GM18508 (cell line): ENCODE results near the gene NEDD4L.

Experiments
- ATAC-seq: cut with Tn5 transposase; IDR thresholded peaks from one replicate; pipeline ENCODE4 v1.9.1; 2021; ENCODE audit warnings: moderate number of reproducible peaks; ENCODE audit not compliant: insufficient read depth, unreplicated experiment

NEDD4L gene

DNA sequence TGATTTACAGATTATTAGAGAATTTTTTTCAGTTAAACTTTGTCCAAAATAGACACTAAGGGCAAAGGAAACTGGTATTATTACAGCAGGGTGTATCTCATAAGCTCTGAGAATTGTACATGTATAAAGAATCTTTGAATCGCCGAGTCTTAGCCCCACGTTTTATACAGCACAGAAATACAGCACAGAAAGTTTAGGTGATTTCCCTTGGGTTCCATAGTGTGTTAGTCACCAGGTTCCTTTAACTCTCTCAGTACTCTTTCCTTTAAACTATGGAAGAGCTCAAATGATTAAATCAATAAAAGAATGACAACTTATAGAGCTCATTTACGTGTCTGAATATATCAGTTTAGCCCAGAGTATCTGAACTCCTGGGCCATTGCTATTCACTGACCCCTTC, 256.8 kb downstream of the NEDD4L start:
- no peak for ATAC-seq

DNA sequence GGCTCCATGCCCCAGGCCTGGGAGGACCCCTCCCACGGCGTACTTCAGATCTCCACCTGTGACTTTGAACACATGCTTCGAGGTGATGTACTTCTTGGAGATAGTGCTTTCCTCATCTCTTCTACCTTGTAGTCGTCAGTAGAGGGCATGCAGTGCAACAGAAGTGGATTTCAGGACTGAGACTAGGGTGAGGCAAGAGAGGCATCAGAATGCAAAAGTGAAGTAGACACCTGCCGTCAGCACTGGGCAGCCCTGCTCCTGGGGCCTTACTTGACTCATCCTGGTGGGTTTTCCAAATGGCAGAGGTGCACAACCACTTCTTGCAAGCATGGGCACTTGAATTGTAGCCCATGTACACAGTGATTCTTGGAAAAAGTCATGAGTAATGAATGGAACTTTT, 258.8 kb downstream of the NEDD4L start:
- ATAC-seq = no peak

DNA sequence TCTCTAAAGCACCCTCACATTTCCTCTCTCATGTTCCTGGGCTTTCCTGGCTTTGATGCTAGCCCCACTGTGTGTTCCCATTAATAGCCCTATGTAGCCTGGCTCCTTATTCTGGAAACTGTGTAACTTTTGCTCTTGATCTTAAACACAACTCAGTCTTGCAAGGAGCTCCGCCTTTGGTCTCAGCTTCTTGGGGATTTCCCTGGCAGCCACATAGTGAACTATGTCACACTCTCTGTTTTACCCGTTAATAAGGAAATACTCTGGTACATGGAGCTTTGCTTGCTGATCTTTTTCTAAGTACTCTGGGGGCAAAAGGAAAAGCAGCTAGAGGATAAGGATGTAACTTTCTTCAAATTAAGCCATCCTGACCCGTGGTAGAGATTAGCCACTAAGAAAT, 259.3 kb downstream of the NEDD4L start:
- ATAC-seq = no peak

DNA sequence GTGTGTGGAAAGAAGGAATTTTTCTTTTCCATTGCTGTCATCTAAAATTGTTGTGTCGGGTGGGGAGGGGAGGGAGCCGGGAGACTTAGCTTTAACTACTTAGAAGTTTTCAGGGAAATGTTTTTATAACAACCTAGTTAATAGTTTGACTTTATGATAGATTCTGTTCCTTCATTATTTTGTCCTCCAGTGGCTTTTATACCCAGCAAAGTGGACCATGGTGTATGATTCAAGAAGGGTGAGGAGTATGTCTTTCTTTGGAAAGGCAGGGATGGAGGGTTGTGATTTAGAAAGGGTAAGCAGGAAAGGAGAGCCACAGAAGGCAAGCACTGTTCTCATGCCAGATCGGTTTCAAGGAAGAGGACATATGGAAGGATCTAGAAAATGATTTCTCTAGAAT, 261.8 kb downstream of the NEDD4L start:
- no peak for ATAC-seq

DNA sequence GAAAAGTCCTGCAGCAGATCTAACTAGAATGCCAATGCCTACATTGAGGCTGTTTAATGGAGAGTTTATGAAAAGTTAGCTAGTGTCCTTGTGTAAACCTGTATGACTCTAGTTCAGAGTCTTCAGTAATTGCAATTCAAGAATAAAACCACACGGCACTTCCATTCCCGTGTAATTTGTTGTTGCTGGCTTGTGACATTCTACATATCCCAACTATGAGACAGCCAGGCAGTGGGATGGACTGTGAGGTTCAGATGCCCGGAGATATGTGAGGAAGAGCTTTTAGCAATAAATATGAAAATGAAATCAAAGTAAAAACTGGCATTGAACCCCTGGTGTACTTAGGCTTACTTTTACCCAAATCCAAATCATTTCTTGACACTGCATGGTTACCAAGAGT, 263.4 kb downstream of the NEDD4L start:
- no peak for ATAC-seq

DNA sequence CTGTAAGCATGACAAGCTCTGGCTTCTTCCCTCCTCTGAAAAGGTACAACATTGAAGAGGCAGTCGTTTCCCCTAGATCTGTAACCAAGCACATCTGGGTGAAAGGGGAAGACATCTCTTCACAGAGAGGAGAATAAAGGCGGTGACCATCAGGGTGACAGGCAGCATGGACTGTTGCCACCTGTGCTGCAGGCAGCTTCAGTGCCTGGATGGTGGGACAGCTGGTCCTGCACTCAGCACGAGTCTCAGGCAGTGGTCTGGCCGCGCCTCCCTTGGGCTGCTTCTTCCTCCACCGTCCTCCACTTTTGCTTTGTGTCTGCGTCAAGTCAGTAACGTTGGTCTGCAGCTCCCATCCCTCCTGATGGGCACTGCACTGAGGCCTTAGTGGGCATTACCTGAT, 264.4 kb downstream of the NEDD4L start:
- ATAC-seq = no peak

DNA sequence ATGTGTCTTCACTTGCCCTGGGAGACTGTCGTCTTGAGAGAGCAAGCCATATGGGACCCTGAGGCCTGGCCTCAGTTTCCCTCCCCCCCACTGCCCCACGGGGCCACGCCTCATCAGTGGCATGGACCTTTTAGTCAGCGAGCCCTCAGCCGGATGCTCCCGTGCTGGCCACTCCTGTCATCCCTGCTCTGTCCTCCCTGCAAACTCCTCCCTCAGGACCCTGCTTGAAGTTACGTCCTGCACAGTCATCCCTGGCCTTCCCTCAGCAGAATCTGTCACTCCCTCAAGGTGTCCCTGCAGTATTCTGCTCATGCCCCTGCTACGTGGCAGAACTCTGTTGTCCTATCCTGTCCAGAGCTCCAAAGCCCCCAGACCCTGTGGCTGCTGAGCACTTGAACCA, 265.1 kb downstream of the NEDD4L start:
- no peak for ATAC-seq

DNA sequence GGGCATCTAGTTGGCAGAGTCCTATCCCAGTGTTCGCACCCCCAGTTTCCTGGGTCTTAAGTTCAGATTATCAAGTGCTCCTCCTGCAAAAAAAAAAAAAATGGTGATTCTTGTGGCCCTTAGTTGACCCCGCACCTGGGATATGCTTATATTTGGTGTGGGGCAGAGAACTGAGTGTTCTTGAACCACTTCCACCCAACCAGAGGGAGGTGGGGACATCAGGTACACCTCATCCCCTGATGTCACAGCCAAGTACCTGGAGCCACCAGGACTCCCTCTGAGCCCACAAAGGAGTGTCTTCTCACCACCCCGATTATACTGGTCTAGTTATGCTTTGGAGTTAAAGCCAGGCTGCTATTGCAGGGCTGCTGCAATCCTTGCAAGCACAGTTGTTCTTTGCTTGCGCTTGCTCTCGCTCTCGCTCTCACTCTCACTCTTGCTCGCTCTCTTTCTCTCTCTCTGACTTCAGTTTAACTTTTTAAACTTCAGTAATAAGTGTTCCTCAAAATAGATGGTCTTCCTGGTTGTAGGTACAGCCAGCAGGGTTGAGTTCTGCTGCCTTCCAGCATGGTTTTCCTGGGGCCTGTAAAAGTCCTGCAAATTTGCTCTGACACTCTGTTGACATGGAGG, 265.7 kb downstream of the NEDD4L start:
- ATAC-seq = no peak

DNA sequence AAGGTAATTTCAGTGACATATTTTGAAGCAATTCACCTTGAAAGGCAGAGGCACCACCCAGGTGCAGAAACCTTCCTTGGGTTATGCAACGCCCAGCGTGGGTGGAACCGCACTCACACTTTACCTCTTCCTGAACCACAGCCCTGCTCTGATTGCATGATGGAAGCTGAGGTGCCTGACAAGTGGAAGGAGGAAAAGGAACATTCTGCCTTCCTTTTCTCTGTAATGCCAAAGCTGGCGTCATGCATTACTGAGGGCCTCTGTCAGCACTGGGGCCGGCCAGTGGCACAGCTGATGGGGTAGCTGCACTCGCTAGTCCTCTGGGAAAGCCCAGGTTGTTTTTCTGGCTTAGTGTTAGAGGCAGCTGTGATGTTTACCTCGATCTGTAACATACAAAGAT, 266.5 kb downstream of the NEDD4L start:
- no peak for ATAC-seq

DNA sequence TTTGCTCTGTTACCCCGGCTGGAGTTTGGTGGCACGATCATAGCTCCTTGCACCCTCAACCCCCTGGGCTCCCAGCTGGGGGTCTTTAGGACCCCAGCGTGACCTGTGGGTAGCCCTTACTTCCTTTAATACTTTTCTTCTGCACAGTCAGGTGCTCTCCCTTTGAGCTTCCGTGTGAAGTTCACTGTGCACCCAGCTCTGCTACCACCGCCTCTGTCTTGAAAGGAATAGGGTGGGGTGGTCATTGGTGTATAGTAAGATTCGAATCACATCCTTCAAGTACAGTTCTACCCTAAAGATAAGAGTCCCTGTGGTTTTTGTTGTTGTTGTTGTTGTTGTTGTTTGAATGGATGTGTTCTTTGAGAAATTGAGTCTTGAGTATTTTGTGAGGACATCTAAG, 267.4 kb downstream of the NEDD4L start:
- ATAC-seq = no peak

DNA sequence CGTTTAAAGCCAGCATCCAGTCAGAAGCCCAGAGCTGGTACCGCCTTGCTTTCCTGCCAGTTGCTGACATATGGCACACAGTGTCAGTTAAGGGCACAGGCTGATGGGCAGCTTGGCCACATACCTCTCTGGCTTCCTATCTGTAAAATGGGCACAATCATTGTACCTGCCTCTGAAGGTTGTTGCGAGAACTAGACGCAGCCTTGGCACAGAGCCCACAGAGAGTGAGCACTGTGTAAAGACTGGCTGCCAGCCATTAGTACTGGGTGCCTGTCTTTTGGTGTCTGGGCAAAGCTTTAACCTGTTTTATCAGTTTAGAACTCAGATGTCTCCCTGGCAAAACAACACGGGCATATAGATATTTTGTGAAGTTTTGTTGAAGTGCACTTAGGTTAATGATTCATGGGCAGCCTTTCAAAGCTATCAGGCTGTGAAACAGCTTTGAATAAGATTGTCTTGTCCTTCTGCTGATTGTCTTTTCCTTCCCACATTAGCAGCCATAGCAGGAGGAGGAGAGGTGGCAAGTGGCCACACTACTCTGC, 269.5 kb downstream of the NEDD4L start:
- no peak for ATAC-seq

DNA sequence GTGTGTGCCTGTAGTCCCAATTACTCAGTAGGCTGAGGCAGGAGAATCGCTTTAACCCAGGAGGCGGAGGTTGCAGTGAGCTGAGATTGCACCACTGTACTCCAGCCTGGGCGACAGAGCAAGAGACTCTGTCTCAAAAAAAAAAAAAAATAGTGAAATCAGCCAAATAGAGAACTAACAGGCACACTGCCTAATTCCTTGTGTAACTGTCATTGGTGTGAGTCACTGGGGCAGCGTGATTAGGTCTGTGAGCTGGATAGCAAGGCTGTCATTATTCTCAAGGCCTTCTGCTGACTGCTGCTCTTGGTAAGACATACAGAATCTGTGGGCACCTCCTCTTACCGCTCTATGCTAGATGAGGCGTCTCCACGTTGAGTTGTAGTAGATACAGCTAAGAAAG, 270.3 kb downstream of the NEDD4L start:
- ATAC-seq = no peak

DNA sequence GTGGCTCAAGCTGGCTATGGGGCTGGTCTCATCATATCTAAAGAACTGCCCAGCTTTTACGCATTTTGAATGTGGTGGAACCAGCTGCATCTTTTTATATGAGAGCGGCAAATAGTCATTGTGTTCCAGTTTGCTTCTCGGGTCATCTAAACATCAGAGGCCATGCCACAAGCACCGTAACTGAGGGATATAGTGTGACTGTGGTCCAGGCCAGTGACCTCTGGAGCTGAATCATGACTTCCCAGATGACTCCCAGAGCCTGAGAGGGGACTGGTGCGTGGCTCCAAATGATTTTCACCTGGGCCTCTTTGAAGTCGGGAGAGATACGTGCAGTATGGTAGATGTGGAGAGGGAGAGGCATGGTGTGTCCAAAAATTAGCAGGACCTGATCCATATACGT, 271.0 kb downstream of the NEDD4L start:
- ATAC-seq = no peak

DNA sequence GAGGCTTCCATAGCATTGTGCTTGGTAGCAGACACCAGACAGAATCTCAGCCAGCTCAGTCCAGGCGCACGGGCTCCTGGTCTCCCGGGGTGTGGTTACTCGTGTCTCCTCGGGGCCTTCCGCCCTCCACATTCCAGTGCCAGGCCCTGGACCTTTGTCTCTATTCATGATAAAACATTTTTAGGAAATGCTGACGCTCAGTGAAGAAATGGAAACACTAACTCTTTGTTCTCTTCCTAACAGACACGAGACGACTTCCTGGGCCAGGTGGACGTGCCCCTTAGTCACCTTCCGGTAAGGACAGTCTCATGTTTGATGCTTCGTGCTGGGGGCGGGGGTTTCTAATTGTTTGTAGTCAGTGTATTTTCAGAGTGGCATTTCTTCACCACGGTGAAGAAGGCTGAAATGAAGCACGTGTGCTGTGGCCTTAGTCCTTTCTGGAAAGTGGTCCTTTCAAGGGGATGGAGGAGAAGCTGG, 271.8 kb downstream of the NEDD4L start:
- no peak for ATAC-seq

DNA sequence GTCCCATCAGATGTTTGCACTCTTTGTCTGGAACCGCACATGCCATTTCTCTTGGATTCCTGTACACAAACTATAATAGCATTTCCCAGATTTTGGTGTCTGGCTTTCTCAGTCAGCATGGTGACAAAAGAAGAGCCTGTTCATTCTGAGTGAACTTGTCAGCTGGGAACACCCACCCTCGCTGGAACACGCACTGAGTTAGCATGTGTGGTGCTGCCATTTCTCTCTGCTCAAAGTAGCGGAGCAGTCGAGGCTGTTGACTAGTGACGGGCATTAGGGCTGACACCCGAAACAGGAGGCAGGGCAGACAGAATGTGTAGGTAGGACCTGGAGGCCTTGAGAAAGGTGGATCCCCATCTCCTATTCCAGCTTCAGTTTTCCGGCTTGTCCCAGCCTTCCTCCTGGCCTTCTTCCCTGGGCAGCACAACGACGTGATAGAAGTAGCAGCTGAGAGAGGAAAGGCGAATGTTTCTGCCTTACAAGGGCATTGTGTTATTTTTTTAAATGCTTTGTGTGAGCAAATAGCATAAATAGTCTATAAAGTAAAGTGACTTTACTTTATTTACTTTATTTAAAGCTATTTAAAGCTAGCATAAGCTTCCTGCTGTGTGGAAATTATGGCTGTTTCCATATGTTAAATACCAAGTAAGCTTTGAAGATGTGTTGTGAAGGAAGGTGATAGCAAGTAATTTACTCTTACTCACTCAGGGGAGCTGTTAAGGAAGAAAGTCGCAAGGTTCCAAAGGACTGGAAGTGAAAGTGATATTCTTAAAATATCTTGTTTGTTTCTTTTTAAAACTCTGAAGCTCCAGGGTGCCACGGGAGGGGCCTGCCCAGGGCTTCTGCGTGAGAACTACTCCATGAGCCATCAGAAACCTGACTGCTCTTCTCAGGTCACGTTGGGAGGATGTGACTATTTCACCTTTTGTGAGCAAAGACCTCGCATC, 272.6 kb downstream of the NEDD4L start:
- ATAC-seq = no peak

DNA sequence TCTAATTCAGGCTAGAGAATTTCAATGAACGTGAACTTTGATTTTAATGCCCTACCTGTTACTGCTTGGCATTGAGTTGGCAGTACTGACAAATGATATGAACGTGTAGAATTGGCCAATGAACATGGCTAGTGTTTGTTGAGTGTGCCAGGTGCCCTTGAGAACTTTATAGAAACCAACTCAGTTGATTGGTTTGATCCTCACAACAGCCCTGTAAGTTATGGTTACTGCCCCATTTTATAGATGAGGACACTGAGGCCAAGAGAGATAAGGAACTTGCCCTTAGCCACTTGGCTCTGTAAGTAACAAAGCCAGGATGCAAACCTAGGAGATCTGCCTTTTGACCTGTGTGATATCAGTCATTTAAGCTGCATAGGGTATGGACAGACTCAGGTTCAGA, 275.7 kb downstream of the NEDD4L start:
- ATAC-seq = no peak

DNA sequence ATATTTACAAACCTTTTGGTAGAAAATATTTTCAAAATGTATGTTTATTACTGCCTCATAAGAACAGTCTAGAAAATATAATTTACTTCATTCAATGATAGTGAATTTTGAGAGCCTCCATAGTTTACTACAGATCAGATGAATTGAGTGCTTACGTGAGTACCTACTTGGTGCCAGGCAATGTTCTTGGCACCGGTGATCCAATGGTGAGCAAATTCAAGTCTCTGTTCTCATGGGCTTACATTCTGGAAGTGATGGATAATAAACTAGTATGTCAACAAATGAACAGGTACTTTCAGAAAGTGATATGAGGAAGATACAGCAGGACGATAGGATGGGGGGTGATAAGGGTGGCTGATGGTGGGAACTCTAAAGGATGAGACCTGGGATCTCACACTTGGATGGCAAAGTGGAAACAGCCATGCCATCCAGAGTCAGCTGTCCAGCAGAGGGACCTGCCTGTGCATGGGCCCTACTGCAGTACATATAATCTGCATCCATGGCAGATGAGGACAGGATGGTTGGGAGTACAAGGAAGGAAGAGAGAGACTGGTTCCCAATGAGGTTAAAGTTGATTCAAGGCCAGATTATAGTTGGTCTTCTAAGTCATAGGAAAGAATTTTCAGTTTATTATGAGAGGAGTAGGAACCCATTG, 277.0 kb downstream of the NEDD4L start:
- no peak for ATAC-seq

DNA sequence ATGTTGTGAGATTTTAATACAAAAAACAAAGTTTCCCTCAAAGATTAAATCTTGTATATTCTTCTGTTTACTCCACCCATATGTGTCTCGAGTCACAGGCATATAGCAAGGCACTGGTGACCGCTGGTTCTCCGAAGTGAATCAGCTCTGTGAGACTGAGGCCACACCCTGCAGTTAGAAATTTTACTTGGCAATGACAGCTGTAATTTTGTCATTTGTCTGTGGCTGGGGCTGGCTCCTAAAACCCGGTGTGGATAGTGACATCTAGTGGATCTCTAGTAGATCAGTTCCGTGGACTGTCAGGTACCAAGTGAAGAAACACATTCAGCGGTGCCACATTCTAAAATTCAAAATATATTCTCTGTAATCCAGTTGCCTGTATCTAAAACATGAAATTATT, 278.0 kb downstream of the NEDD4L start:
- ATAC-seq = no peak

DNA sequence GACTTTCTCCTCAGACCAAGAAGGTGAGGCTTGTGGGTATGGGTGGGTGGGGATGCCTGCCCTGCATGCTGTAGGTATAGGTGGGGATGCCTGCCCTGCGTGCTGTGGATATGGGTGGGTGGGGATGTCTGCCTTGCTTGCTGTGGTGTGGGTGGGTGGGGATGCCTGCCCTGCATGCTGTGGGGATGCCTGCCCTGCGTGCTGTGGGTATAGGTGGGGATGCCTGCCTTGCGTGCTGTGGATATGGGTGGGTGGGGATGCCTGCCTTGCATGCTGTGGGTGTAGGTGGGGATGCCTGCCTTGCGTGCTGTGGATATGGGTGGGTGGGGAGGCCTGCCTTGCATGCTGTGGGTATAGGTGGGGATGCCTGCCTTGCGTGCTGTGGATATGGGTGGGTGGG, 278.4 kb downstream of the NEDD4L start:
- no peak for ATAC-seq

DNA sequence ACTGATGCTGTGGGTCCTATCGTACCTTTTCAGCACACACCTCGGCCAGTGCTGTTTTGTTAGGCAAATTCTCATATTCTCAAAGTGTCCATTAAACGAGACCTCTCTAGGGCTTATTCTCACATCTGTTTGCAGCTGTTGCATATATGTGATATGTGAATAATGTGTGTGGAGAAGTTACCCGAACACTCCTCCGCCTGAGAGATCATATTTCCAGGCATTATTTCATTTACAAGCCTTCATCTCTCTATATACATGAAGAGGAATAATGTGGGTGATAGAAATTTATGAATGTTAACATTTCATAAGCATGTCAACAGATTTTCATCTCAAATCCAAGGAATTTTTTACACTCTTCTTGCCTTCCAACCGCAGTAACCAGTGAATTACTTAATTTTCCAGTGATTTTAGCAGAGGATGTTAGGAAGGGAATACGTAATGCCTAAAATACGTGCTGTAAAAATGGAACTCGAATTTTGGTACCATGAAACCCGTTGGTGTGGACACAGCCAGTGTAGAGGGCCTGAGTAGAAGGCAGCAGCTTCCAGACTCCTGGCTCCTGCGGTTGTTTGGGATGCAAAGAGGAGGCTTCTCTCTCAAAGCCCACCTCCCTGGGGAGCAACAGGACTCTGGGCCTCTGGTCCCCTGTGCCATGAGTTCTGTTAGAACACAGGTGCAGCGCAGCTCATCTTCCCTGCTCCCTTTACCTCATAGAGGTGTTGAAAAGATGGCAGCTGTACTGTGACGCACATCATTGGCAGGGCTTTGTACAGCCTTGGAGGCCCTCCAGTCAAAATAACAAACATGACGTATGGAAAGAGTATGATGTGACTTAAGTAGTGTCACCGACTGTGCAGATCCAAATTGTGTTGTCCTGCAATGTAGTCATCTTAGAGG, 280.1 kb downstream of the NEDD4L start:
- ATAC-seq = no peak
